M059J (cell line): ENCODE measurements around the gene MXD1. TPM values are rescaled to one million over a fixed set of nuclear protein-coding genes. Genes with fewer than 3 reads are reported as not detected.
"Not testable (repeated sequence)": the region's sequence is repeated elsewhere in the genome, so short reads cannot be mapped to it uniquely, and the experiment has no call there.

Experiments used
- DNase-seq: peaks from one replicate; pipeline ENCODE4 v3.0.0-alpha.2; 2012; ENCODE audit warnings: low read depth
- total RNA-seq: library from RNA; depleted of rRNA; stranded (reverse); fragments of >200 nt; shearing (Covaris generic); gene quantifications from 2 replicates; pipeline ENCODE4 v1.2.3, GENCODE V29; 2014; rRNA removed

The MXD1 gene
- 2.1 and 5.0 TPM in 2 replicates for total RNA-seq

- peak; percentile 16 for DNase-seq
These were observed at the start of gene MXD1 for GRCh38 chr2:69914950-69915945. TSS of gene MXD1 (plus strand) at chr2:69915109. CDS start at chr2:69915331, 222 bp downstream.

GRCh38 chr2:69888451-69888850, 26.5 kb upstream of the MXD1 start:
- no peak for DNase-seq

GRCh38 chr2:69889302-69889701, 25.6 kb upstream of the MXD1 start:
- no peak for DNase-seq

- DNase-seq, result no peak
These were observed 24.0 kb upstream of the MXD1 start for GRCh38 chr2:69890881-69891280.

- not testable (repeated sequence) for DNase-seq
These were observed 22.0 kb upstream of the MXD1 start for GRCh38 chr2:69892838-69893424.

GRCh38 chr2:69893684-69894551, 21.0 kb upstream of the MXD1 start, which contains the start of gene SNRNP27:
TSS of gene SNRNP27 (plus strand) at chr2:69893956. CDS start at chr2:69893985, 29 bp downstream.
- peak; percentile 77 for DNase-seq

- DNase-seq, result not testable (repeated sequence)
These were observed 20.2 kb upstream of the MXD1 start for GRCh38 chr2:69894737-69895136.

GRCh38 chr2:69902213-69902922, 12.5 kb upstream of the MXD1 start:
- DNase-seq, result no peak

- DNase-seq, result no peak
These were observed 7.7 kb upstream of the MXD1 start for GRCh38 chr2:69907216-69907615.

GRCh38 chr2:69911985-69912563, 2.8 kb upstream of the MXD1 start:
- peak; percentile 52 for DNase-seq

GRCh38 chr2:69914164-69914949, 552 bp upstream of the MXD1 start:
- DNase-seq, result peak; percentile 100

- DNase-seq, result no peak
These were observed 1.2 kb downstream of the MXD1 start for GRCh38 chr2:69916106-69916505.

GRCh38 chr2:69917852-69918251, 2.9 kb downstream of the MXD1 start:
- peak; percentile 75 for DNase-seq

- DNase-seq, result no peak
These were observed 3.5 kb downstream of the MXD1 start for GRCh38 chr2:69918401-69918800.

GRCh38 chr2:69923116-69923515, 8.2 kb downstream of the MXD1 start:
- no peak for DNase-seq

- DNase-seq, result no peak
These were observed 12.1 kb downstream of the MXD1 start for GRCh38 chr2:69926849-69927515.

GRCh38 chr2:69931832-69932595, 17.1 kb downstream of the MXD1 start:
- no peak for DNase-seq

GRCh38 chr2:69932596-69932922, 17.6 kb downstream of the MXD1 start:
- no peak for DNase-seq
